Epithelial cell of esophagus (primary cell): ENCODE measurements around the gene NHLH1.

Source experiments
- DNase-seq: peaks from one replicate; pipeline ENCODE4 v3.0.0; 2010; ENCODE audit warnings: low read depth
- H3K4me3 ChIP-seq: 2 replicates; pipeline ENCODE4 v1.5.1; 2011; ENCODE audit warnings: mild to moderate bottlenecking, low read length, control low read depth
- CTCF ChIP-seq: IDR thresholded peaks from 2 replicates; pipeline ENCODE4 v1.5.1; 2011; ENCODE audit warnings: low read depth, mild to moderate bottlenecking, low read length, control low read depth, inconsistent platforms; ENCODE audit not compliant: insufficient read depth; ENCODE audit errors: missing control alignments

NHLH1 gene

GRCh38 chr1:160410406-160411005, 43.6 kb downstream of the NHLH1 start:
- no peak overlapping the region for H3K4me3 ChIP-seq
- TF ChIP-seq CTCF = no peak
- no peak for DNase-seq

GRCh38 chr1:160411271-160412027, 44.6 kb downstream of the NHLH1 start:
- TF ChIP-seq CTCF = no peak
- no peak overlapping the region for H3K4me3 ChIP-seq
- DNase-seq = no peak

GRCh38 chr1:160412028-160412362, 45.1 kb downstream of the NHLH1 start:
- no peak for DNase-seq
- no peak overlapping the region for H3K4me3 ChIP-seq
- no peak for TF ChIP-seq CTCF

GRCh38 chr1:160413716-160414115, 46.8 kb downstream of the NHLH1 start:
- DNase-seq = no peak
- TF ChIP-seq CTCF = no peak

GRCh38 chr1:160414881-160415280, 48.0 kb downstream of the NHLH1 start:
- TF ChIP-seq CTCF = no peak
- H3K4me3 ChIP-seq = peak overlapping the region; percentile 12
- peak; percentile 95 for DNase-seq

More at GRCh38 chr1:160413716-160414115, 46.8 kb downstream of the NHLH1 start:
- no peak overlapping the region for H3K4me3 ChIP-seq

- DNase-seq = no peak
- TF ChIP-seq CTCF = no peak
- H3K4me3 ChIP-seq = no peak overlapping the region
Measured at GRCh38 chr1:160415696-160416290, 48.9 kb downstream of the NHLH1 start.

GRCh38 chr1:160416369-160416768, 49.5 kb downstream of the NHLH1 start:
- peak; percentile 74 for DNase-seq
- peak; percentile 84 for TF ChIP-seq CTCF
- H3K4me3 ChIP-seq = no peak overlapping the region
